OCI-LY7 (cell line): ENCODE results near the gene PEPD. TPM values are rescaled to one million over a fixed set of nuclear protein-coding genes. Genes with fewer than 3 reads are reported as not detected.

Experiments used
- BruUV-seq: library from RNA; stranded (reverse); fragments of 400-500 nt; replicated peaks from 2 replicates; lab custom pipeline; 2021; lab: Mats Ljungman, UMichigan
- CTCF ChIA-PET: fragments of 300-600 bp; sonication (Branson Sonifier 250); formaldehyde crosslinking; loops from one replicate; lab custom pipeline; 2022; ENCODE audit warnings: antibody characterized with exemption; ENCODE audit not compliant: unreplicated experiment; lab: Charles Lee
- POLR2A ChIA-PET: fragments of 300-600 bp; sonication (Branson Sonifier 250); formaldehyde crosslinking; loops from one replicate; lab custom pipeline; 2022; ENCODE audit warnings: antibody characterized with exemption; lab: Charles Lee
- DNase-seq: peaks from one replicate; pipeline ENCODE4 v3.0.0-alpha.2; 2015; ENCODE audit warnings: low spot score
- H2AFZ ChIP-seq: fragments of 200-600 bp; sonication (generic), shearing (Covaris generic); 2 replicates; pipeline ENCODE4 v1.6.1; 2014; ENCODE audit warnings: mild to moderate bottlenecking, antibody characterized with exemption, low read length, moderate library complexity
- H3K27ac ChIP-seq: fragments of 200-600 bp; sonication (generic); 2 replicates; pipeline ENCODE4 v1.5.1; 2014; ENCODE audit warnings: mixed run types, low read depth, mild to moderate bottlenecking, moderate library complexity, low read length, inconsistent platforms; ENCODE audit not compliant: poor library complexity, severe bottlenecking
- H3K36me3 ChIP-seq: fragments of 200-600 bp; sonication (generic); 2 replicates; pipeline ENCODE4 v1.6.1; 2014; ENCODE audit warnings: mild to moderate bottlenecking, antibody characterized with exemption, low read length, moderate library complexity, mixed read lengths; ENCODE audit not compliant: insufficient read depth
- H3K4me1 ChIP-seq: fragments of 200-600 bp; sonication (generic); 2 replicates; pipeline ENCODE4 v1.5.1; 2014; ENCODE audit warnings: mild to moderate bottlenecking, low read length; ENCODE audit not compliant: insufficient read depth, poor library complexity, severe bottlenecking
- H3K4me2 ChIP-seq: fragments of 200-600 bp; sonication (generic); 2 replicates; pipeline ENCODE4 v1.6.1; 2014; ENCODE audit warnings: mild to moderate bottlenecking, low read length
- H3K4me3 ChIP-seq: fragments of 200-600 bp; sonication (generic); 2 replicates; pipeline ENCODE4 v1.5.1; 2014; ENCODE audit warnings: mild to moderate bottlenecking, low read depth, low read length; ENCODE audit not compliant: poor library complexity, severe bottlenecking
- H3K79me2 ChIP-seq: fragments of 200-600 bp; sonication (generic); 2 replicates; pipeline ENCODE4 v1.6.1; 2016; ENCODE audit warnings: low read depth, mild to moderate bottlenecking, low read length, moderate library complexity, mixed read lengths; ENCODE audit not compliant: insufficient read depth
- H3K9me2 ChIP-seq: fragments of 200-600 bp; sonication (generic); 2 replicates; pipeline ENCODE4 v1.6.1; 2016; ENCODE audit warnings: mild to moderate bottlenecking, low read length, mixed read lengths; ENCODE audit not compliant: insufficient read depth
- H3K9me3 ChIP-seq: fragments of 200-600 bp; sonication (generic); 2 replicates; pipeline ENCODE4 v1.6.1; 2014; ENCODE audit warnings: mild to moderate bottlenecking, mixed run types, low read length, mixed read lengths
- H4K20me1 ChIP-seq: fragments of 200-600 bp; sonication (generic); 2 replicates; pipeline ENCODE4 v1.6.1; 2014; ENCODE audit warnings: mild to moderate bottlenecking, antibody characterized with exemption, low read length, moderate library complexity, mixed read lengths; ENCODE audit not compliant: insufficient read depth
- CTCF ChIP-seq: fragments of 200-600 bp; sonication (generic); conservative IDR thresholded peaks from 2 replicates; pipeline ENCODE4 v1.5.1; 2014; ENCODE audit warnings: mild to moderate bottlenecking, antibody characterized with exemption, low read length, moderate library complexity, mixed read lengths
- EZH2phosphoT487 ChIP-seq: fragments of 200-600 bp; sonication (generic); IDR thresholded peaks from 2 replicates; pipeline ENCODE4 v1.6.1; 2018; ENCODE audit warnings: low read depth, borderline replicate concordance, mild to moderate bottlenecking, mixed run types, antibody characterized with exemption, low read length, moderate library complexity, mixed read lengths
- intact Hi-C: fragments of 100-400 bp; cut with micrococcal nuclease; formaldehyde crosslinking; loops from one replicate; pipeline ENCODE4 v1.10.0; 2022; ENCODE audit not compliant: unreplicated experiment
- total RNA-seq, 2 experiments: library from RNA; depleted of rRNA in 1 of 2; stranded (reverse); fragments of >200 nt in 1 of 2; shearing (Covaris generic) in 1 of 2; gene quantifications; 2 replicates each; pipeline ENCODE4 v1.2.3, GENCODE V29; 2014 to 2022

Gene PEPD
- total RNA-seq, 2 experiments from 2014 or later: 24.4 to 29.7 TPM

GRCh38 chr19:33503433-33504057, 18.0 kb downstream of the PEPD start:
- TF ChIP-seq EZH2phosphoT487 (no peak), CTCF (no peak)
- H3K4me3 ChIP-seq: no peak overlapping the region
- no peaks in the 10 kb centered on the region for H3K79me2 ChIP-seq
- no peak for DNase-seq
- H3K27ac ChIP-seq: no peak overlapping the region
- no TSS peak for BruUV-seq
- intact Hi-C loops: no loop called here
- no peaks in the 10 kb centered on the region for H4K20me1 ChIP-seq
- H3K4me1 ChIP-seq: no peaks in the 10 kb centered on the region
- H3K9me2 ChIP-seq: no peaks in the 10 kb centered on the region
- H3K36me3 ChIP-seq: no peaks in the 10 kb centered on the region
- ChIA-PET POLR2A (no interaction called here), CTCF (no interaction called here)
- no peaks in the 10 kb centered on the region for H3K9me3 ChIP-seq
- H3K4me2 ChIP-seq: no peak overlapping the region
- no peak overlapping the region for H2AFZ ChIP-seq

- Histone ChIP-seq H3K4me3 (no peak overlapping the region), H3K36me3 (no peaks in the 10 kb centered on the region), H3K4me1 (no peaks in the 10 kb centered on the region), H4K20me1 (no peaks in the 10 kb centered on the region), H3K9me2 (no peaks in the 10 kb centered on the region), H2AFZ (no peak overlapping the region), H3K27ac (no peak overlapping the region), H3K9me3 (no peaks in the 10 kb centered on the region), H3K79me2 (no peaks in the 10 kb centered on the region), H3K4me2 (no peak overlapping the region)
- CTCF ChIA-PET: no interaction called here
- no peak for TF ChIP-seq CTCF
- BruUV-seq: no TSS peak
- intact Hi-C loops: no loop called here
- no peak for DNase-seq
- POLR2A ChIA-PET: no interaction called here
Measured at GRCh38 chr19:33503030-33503429, 18.6 kb downstream of the PEPD start.

- no peak for TF ChIP-seq EZH2phosphoT487
- no peak for TF ChIP-seq CTCF
- Histone ChIP-seq H3K4me2 (no peak overlapping the region), H3K4me3 (no peak overlapping the region), H3K9me2 (no peaks in the 10 kb centered on the region), H2AFZ (no peak overlapping the region), H3K9me3 (no peaks in the 10 kb centered on the region), H3K36me3 (no peaks in the 10 kb centered on the region), H3K27ac (no peak overlapping the region), H3K4me1 (no peaks in the 10 kb centered on the region), H4K20me1 (no peaks in the 10 kb centered on the region), H3K79me2 (no peaks in the 10 kb centered on the region)
- ChIA-PET CTCF (no interaction called here), POLR2A (no interaction called here)
- no TSS peak for BruUV-seq
- DNase-seq: no peak
- intact Hi-C loops: no loop called here
Measured at GRCh38 chr19:33502521-33502920, 19.1 kb downstream of the PEPD start.
